ENCODE measurements around the gene C9orf50.

The C9orf50 gene

DNA sequence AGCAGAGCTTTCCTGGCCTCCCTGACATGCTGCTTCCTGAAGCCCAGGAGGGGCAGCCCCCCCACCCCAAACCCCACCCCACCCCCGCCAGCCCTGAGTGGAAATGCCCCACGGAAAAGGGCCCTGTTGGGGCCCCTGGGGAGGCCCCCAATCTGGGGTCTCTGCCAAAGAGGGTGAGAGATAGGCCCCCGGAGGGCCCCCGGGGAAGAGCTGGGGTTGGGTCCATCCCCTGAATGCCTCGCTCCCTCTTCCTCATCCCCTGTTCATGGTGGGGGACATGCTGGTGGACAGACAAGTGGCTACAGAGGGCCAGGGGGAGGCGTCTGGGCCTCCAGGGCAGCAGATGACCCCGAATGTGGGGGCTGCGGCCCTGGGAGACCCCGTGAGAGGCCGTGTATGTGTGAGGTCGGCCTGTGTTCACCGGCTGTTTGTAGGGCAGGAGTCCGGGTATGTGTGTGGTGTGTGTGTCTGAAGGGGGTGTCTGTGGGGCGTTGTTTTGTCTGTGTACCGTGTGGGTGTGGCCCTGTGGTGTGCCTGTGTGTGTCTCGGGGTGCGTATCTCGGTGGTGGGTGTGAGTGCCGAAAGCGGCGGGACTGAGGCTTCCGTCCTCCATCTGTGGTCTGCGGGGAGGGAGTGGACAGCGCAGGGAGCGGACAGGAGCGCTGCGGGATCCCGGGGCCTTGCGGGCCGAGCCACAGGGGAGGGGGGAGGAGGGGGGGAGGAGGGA lies 11.3 kb downstream of the C9orf50 start:
- Histone ChIP-seq H3K27me3 (ENCODE audit: insufficient read depth, poor library complexity, severe bottlenecking) (no peaks in the 10 kb centered on the region), H3K27ac (ENCODE audit: poor library complexity, severe bottlenecking) (peak overlapping the region; percentile 19), H3K4me3 (ENCODE audit: severe bottlenecking) (no peak overlapping the region), H3K4me1 (ENCODE audit: insufficient read depth, poor library complexity, severe bottlenecking) (peaks cover 6% of the 10 kb centered on the region), H3K36me3 (ENCODE audit: low read depth) (no peaks in the 10 kb centered on the region), H3K9me3 (ENCODE audit: severe bottlenecking) (no peaks in the 10 kb centered on the region)
- DNase-seq (ENCODE audit: low spot score): no peak
- no peak for ATAC-seq (ENCODE audit: low read depth)
- no peak for TF ChIP-seq CTCF (IDR thresholded peaks at IDR 0.05; ENCODE audit: poor library complexity, severe bottlenecking)

GRCh38 chr9:129608561-129609481 lies 12.1 kb downstream of the C9orf50 start:
- H3K4me1 ChIP-seq (ENCODE audit: insufficient read depth, poor library complexity, severe bottlenecking): peaks cover 6% of the 10 kb centered on the region
- no peak for TF ChIP-seq CTCF (IDR thresholded peaks at IDR 0.05; ENCODE audit: poor library complexity, severe bottlenecking)
- no peak for DNase-seq (ENCODE audit: low spot score)
- H3K9me3 ChIP-seq (ENCODE audit: severe bottlenecking): no peaks in the 10 kb centered on the region
- no peak overlapping the region for H3K4me3 ChIP-seq (ENCODE audit: severe bottlenecking)
- H3K36me3 ChIP-seq (ENCODE audit: low read depth): no peaks in the 10 kb centered on the region
- H3K27ac ChIP-seq (ENCODE audit: poor library complexity, severe bottlenecking): no peak overlapping the region
- ATAC-seq (ENCODE audit: low read depth): no peak
- no peaks in the 10 kb centered on the region for H3K27me3 ChIP-seq (ENCODE audit: insufficient read depth, poor library complexity, severe bottlenecking)

GRCh38 chr9:129607027-129607387 lies 13.9 kb downstream of the C9orf50 start:
- Histone ChIP-seq H3K27me3 (ENCODE audit: insufficient read depth, poor library complexity, severe bottlenecking) (no peaks in the 10 kb centered on the region), H3K27ac (ENCODE audit: poor library complexity, severe bottlenecking) (peak overlapping the region; percentile 26), H3K4me1 (ENCODE audit: insufficient read depth, poor library complexity, severe bottlenecking) (peaks cover 6% of the 10 kb centered on the region), H3K4me3 (ENCODE audit: severe bottlenecking) (no peak overlapping the region), H3K36me3 (ENCODE audit: low read depth) (no peaks in the 10 kb centered on the region), H3K9me3 (ENCODE audit: severe bottlenecking) (no peaks in the 10 kb centered on the region)
- TF ChIP-seq CTCF (IDR thresholded peaks at IDR 0.05; ENCODE audit: poor library complexity, severe bottlenecking): no peak
- DNase-seq (ENCODE audit: low spot score) (peak; percentile 27), ATAC-seq (ENCODE audit: low read depth) (no peak)

DNA sequence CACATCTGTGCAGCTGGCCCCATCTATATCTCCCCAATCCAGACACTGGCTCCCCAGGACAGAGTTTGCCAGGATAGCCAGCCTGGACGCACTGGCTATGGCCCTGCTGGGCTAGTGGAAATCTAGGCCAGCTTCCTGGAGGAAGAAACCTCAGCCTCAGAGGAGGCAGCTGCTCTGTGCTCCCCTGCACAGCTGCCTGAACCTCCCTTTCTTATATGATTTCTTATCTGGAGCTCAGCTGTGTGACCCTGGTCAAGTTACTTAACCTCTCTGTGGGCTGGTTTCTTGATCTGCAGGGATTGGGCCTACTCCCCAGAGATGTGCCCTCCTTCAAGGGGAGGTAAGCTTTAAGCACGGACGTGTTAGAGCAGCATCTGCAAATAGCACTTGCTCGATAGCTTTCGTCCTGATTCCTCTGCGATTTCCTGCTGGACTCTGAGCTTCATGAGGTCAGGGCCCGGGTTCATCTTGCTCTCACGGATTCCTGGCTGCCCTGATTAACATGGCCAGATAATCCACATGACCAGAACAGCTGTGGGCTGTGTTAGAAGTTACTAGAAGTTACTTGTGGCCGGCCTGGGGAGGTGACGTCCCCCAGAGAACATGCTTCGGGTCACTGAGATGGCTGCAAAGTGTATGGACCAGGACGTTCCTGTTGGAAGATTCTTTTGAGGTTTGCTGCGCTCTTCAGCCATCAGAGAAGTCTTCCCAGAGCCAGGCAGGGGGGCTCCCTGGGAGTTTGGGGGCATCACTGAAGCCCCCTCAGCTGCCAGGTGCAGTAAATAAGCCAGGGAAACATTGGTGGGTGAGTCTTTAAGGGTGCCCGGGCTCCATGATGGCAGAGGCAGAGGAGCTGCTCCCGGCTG lies 14.5 kb downstream of the C9orf50 start:
- peak overlapping the region; percentile 26 for H3K27ac ChIP-seq (ENCODE audit: poor library complexity, severe bottlenecking)
- H3K27me3 ChIP-seq (ENCODE audit: insufficient read depth, poor library complexity, severe bottlenecking): no peaks in the 10 kb centered on the region
- TF ChIP-seq CTCF (IDR thresholded peaks at IDR 0.05; ENCODE audit: poor library complexity, severe bottlenecking): no peak
- peaks cover 6% of the 10 kb centered on the region for H3K4me1 ChIP-seq (ENCODE audit: insufficient read depth, poor library complexity, severe bottlenecking)
- H3K4me3 ChIP-seq (ENCODE audit: severe bottlenecking): no peak overlapping the region
- no peaks in the 10 kb centered on the region for H3K9me3 ChIP-seq (ENCODE audit: severe bottlenecking)
- ATAC-seq (ENCODE audit: low read depth) (no peak), DNase-seq (ENCODE audit: low spot score) (no peak)
- no peaks in the 10 kb centered on the region for H3K36me3 ChIP-seq (ENCODE audit: low read depth)

Measured in RWPE2 (cell line).